GM18907 (cell line): ENCODE measurements around the gene GINS3.
A peak's percentile ranks its signal among the peaks of the same experiment; 100 is the strongest.

Experiments used
- ATAC-seq: cut with Tn5 transposase; IDR thresholded peaks from one replicate; pipeline ENCODE4 v1.9.1; 2021; ENCODE audit warnings: mild to moderate bottlenecking, moderate library complexity; ENCODE audit not compliant: unreplicated experiment

Gene GINS3

GRCh38 chr16:58421529-58421928 lies 29.3 kb downstream of the GINS3 start:
- ATAC-seq: no peak

GRCh38 chr16:58422809-58423208 lies 30.5 kb downstream of the GINS3 start:
- no peak for ATAC-seq

GRCh38 chr16:58425245-58425644 lies 33.0 kb downstream of the GINS3 start:
- ATAC-seq: no peak

GRCh38 chr16:58425756-58426494 lies 33.7 kb downstream of the GINS3 start:
- peak; percentile 91 for ATAC-seq

- ATAC-seq: no peak
These were observed 34.7 kb downstream of the GINS3 start for GRCh38 chr16:58426966-58427365.

- no peak for ATAC-seq
These were observed 36.6 kb downstream of the GINS3 start for GRCh38 chr16:58428621-58429542.

GRCh38 chr16:58430718-58431117 lies 38.4 kb downstream of the GINS3 start:
- ATAC-seq: no peak

- ATAC-seq: no peak
These were observed 41.3 kb downstream of the GINS3 start for GRCh38 chr16:58433569-58433951.

- no peak for ATAC-seq
These were observed 43.5 kb downstream of the GINS3 start for GRCh38 chr16:58435779-58436178.

GRCh38 chr16:58440131-58440530 lies 47.9 kb downstream of the GINS3 start:
- ATAC-seq: no peak

GRCh38 chr16:58442547-58442946 lies 50.3 kb downstream of the GINS3 start:
- no peak for ATAC-seq

- no peak for ATAC-seq
These were observed 51.5 kb downstream of the GINS3 start for GRCh38 chr16:58443783-58444182.

- no peak for ATAC-seq
These were observed 52.0 kb downstream of the GINS3 start for GRCh38 chr16:58444265-58444664.

GRCh38 chr16:58448890-58449289 lies 56.6 kb downstream of the GINS3 start:
- ATAC-seq: no peak

GRCh38 chr16:58449306-58449705 lies 57.0 kb downstream of the GINS3 start:
- no peak for ATAC-seq

GRCh38 chr16:58449768-58450167 lies 57.5 kb downstream of the GINS3 start:
- no peak for ATAC-seq

GRCh38 chr16:58450590-58450989 lies 58.3 kb downstream of the GINS3 start:
- ATAC-seq: no peak

- ATAC-seq: no peak
These were observed 59.0 kb downstream of the GINS3 start for GRCh38 chr16:58451265-58451689.

GRCh38 chr16:58451945-58452401 lies 59.7 kb downstream of the GINS3 start:
- ATAC-seq: no peak

- ATAC-seq: no peak
These were observed 60.4 kb downstream of the GINS3 start for GRCh38 chr16:58452640-58453039.

GRCh38 chr16:58454178-58454577 lies 61.9 kb downstream of the GINS3 start:
- no peak for ATAC-seq

- no peak for ATAC-seq
These were observed 62.6 kb downstream of the GINS3 start for GRCh38 chr16:58454856-58455255.
